DOHH2 (cell line): ENCODE results near the gene CLCA2.

Experiments used
- H3F3A ChIP-seq: fragments of 200-600 bp; sonication (generic), shearing (Covaris generic); 2 replicates; pipeline ENCODE4 v1.6.0; 2016; ENCODE audit warnings: antibody characterized with exemption, mild to moderate bottlenecking; ENCODE audit not compliant: control insufficient read depth, insufficient read depth
- H3K27ac ChIP-seq: fragments of 200-600 bp; sonication (generic); 2 replicates; pipeline ENCODE4 v1.5.1; 2014; ENCODE audit warnings: low read depth, mild to moderate bottlenecking, low read length, moderate library complexity
- H3K27me3 ChIP-seq: fragments of 200-600 bp; sonication (generic); 2 replicates; pipeline ENCODE4 v1.6.1; 2014; ENCODE audit warnings: mild to moderate bottlenecking, low read length, mixed read lengths; ENCODE audit not compliant: control insufficient read depth
- H3K36me3 ChIP-seq: fragments of 200-600 bp; sonication (generic); 2 replicates; pipeline ENCODE4 v1.6.1; 2014; ENCODE audit warnings: mild to moderate bottlenecking, low read length, moderate library complexity, mixed read lengths; ENCODE audit not compliant: control insufficient read depth
- H3K4me1 ChIP-seq: fragments of 200-600 bp; sonication (generic); 2 replicates; pipeline ENCODE4 v1.6.1; 2014; ENCODE audit warnings: mild to moderate bottlenecking, low read length, mixed read lengths; ENCODE audit not compliant: control insufficient read depth
- H3K4me2 ChIP-seq: fragments of 200-600 bp; sonication (generic); 2 replicates; pipeline ENCODE4 v1.6.0; 2014; ENCODE audit warnings: mild to moderate bottlenecking, low read length, moderate library complexity
- H3K4me3 ChIP-seq: fragments of 200-600 bp; sonication (generic); 2 replicates; pipeline ENCODE4 v1.5.1; 2014; ENCODE audit warnings: mild to moderate bottlenecking, low read length, mixed read lengths
- H3K79me2 ChIP-seq: fragments of 200-600 bp; sonication (generic); 2 replicates; pipeline ENCODE4 v1.6.1; 2014; ENCODE audit warnings: mild to moderate bottlenecking, low read length, mixed read lengths; ENCODE audit not compliant: control insufficient read depth
- H3K9me2 ChIP-seq: fragments of 200-600 bp; sonication (generic); replicated peaks from 2 replicates; pipeline ENCODE4 v1.6.1; 2014; ENCODE audit warnings: mild to moderate bottlenecking, low read length, mixed read lengths; ENCODE audit not compliant: control insufficient read depth
- H3K9me3 ChIP-seq: fragments of 200-600 bp; sonication (generic); 2 replicates; pipeline ENCODE4 v1.6.1; 2014; ENCODE audit warnings: antibody characterized with exemption, low read length, mixed read lengths; ENCODE audit not compliant: control insufficient read depth, insufficient read depth
- H4K20me1 ChIP-seq: fragments of 200-600 bp; sonication (generic); 2 replicates; pipeline ENCODE4 v1.6.0; 2014; ENCODE audit warnings: low read depth, mild to moderate bottlenecking, antibody characterized with exemption, low read length, moderate library complexity; ENCODE audit not compliant: control insufficient read depth, insufficient read depth
- CTCF ChIP-seq: fragments of 200-600 bp; sonication (generic); IDR thresholded peaks from one replicate; pipeline ENCODE4 v1.5.1; 2014; ENCODE audit warnings: antibody characterized with exemption, mild to moderate bottlenecking, low read depth, low read length; ENCODE audit not compliant: poor library complexity, severe bottlenecking
- EZH2phosphoT487 ChIP-seq: fragments of 200-600 bp; sonication (generic); IDR thresholded peaks from 2 replicates; pipeline ENCODE4 v1.6.1; 2017; ENCODE audit warnings: borderline replicate concordance, mild to moderate bottlenecking, antibody characterized with exemption, low read length, moderate library complexity, mixed read lengths

Gene CLCA2

DNA sequence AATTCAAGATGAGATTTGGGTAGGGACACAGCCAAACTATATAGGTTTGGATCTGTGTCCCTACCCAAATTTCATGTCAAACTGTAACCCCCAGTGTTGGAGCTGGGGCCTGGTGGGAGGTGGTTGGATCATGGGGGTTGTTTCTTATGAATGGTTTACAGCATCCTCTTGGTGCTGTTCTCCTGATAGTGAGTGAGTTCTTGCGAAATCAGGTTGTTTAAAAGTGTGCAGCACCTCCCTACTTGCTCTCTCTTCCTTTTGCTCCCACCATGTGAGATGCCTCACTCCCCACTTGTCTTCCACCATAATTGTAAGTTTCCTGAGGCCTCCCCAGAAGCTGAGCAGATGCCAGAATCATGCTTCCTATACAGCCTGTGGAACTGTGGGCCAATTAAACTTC lies 45.2 kb upstream of the CLCA2 start:
- no peak overlapping the region for H3K4me2 ChIP-seq
- no peak for TF ChIP-seq CTCF
- TF ChIP-seq EZH2phosphoT487 = no peak
- H3K27ac ChIP-seq = no peak overlapping the region
- peaks cover 12% of the 10 kb centered on the region for H3K9me3 ChIP-seq
- H3F3A ChIP-seq = no peaks in the 10 kb centered on the region
- no peaks in the 10 kb centered on the region for H3K36me3 ChIP-seq
- H3K9me2 ChIP-seq = no peaks in the 10 kb centered on the region
- H3K79me2 ChIP-seq = no peaks in the 10 kb centered on the region
- no peak overlapping the region for H3K4me3 ChIP-seq
- no peaks in the 10 kb centered on the region for H3K27me3 ChIP-seq
- H4K20me1 ChIP-seq = no peaks in the 10 kb centered on the region
- no peaks in the 10 kb centered on the region for H3K4me1 ChIP-seq

GRCh38 chr1:86380257-86380861 lies 43.6 kb upstream of the CLCA2 start:
- no peaks in the 10 kb centered on the region for H3K36me3 ChIP-seq
- H3K9me3 ChIP-seq = peaks cover 12% of the 10 kb centered on the region
- H3K4me2 ChIP-seq = no peak overlapping the region
- no peaks in the 10 kb centered on the region for H3K4me1 ChIP-seq
- TF ChIP-seq EZH2phosphoT487 = no peak
- peak; percentile 57 for TF ChIP-seq CTCF
- H3K79me2 ChIP-seq = no peaks in the 10 kb centered on the region
- no peaks in the 10 kb centered on the region for H3F3A ChIP-seq
- H3K9me2 ChIP-seq = no peaks in the 10 kb centered on the region
- no peaks in the 10 kb centered on the region for H3K27me3 ChIP-seq
- no peak overlapping the region for H3K27ac ChIP-seq
- H3K4me3 ChIP-seq = no peak overlapping the region
- no peaks in the 10 kb centered on the region for H4K20me1 ChIP-seq

- Histone ChIP-seq H3K9me2 (no peaks in the 10 kb centered on the region), H3K4me3 (no peak overlapping the region), H3K9me3 (peaks cover 12% of the 10 kb centered on the region), H3K27me3 (no peaks in the 10 kb centered on the region), H3K27ac (no peak overlapping the region), H3K36me3 (no peaks in the 10 kb centered on the region), H3K79me2 (no peaks in the 10 kb centered on the region), H3F3A (no peaks in the 10 kb centered on the region), H3K4me2 (no peak overlapping the region), H3K4me1 (no peaks in the 10 kb centered on the region), H4K20me1 (no peaks in the 10 kb centered on the region)
- TF ChIP-seq CTCF (no peak), EZH2phosphoT487 (no peak)
Observed at GRCh38 chr1:86381223-86381622, 42.7 kb upstream of the CLCA2 start.
